HuH-7 (cell line): ENCODE results near the gene LSM14B.

ENCODE experiments used
- DNase-seq: peaks from one replicate; pipeline ENCODE4 v3.0.0; 2011; ENCODE audit warnings: low spot score

LSM14B gene

DNA sequence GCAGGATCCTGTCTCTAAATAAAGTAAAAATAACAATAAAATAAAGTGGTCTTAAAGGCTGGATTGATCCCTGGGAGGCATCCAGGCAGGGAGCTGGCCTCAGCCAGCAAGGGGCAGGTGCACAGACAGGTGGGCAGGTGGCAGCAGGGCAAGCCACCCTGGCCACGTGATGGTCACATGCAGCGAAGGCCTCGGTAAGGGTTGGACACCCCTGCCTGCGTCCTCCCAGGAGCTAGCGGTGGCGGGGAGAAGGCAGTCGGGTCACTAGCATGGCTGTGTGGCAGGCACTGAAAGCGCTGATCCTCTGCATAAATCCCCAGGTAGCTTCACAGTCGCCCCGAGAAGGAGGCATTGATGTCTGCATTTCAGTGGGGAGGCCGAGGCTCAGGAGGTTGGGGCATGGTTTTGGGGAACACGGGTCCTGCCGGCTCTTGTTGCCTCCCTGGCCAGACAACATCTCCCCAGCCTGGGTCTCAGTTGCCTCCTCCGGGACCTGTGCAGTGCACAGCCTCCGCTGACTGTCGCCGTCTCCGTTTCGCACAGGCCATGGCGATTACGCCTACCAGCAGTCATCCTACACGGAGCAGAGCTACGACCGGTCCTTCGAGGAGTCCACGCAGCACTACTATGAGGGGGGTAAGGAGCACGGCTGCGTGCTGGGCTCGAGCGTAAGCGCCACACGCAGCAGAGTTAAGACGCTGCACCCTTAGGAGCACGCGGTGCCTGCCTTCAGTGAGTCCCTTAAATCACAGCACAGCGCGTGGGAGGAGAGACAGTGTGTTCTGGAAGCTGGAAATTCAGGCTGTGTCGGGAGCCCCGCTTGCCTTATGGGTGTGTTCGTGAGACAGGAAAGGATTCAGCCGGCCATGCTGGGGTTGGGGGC is 42.8 kb downstream of the LSM14B start:
- no peak for DNase-seq

DNA sequence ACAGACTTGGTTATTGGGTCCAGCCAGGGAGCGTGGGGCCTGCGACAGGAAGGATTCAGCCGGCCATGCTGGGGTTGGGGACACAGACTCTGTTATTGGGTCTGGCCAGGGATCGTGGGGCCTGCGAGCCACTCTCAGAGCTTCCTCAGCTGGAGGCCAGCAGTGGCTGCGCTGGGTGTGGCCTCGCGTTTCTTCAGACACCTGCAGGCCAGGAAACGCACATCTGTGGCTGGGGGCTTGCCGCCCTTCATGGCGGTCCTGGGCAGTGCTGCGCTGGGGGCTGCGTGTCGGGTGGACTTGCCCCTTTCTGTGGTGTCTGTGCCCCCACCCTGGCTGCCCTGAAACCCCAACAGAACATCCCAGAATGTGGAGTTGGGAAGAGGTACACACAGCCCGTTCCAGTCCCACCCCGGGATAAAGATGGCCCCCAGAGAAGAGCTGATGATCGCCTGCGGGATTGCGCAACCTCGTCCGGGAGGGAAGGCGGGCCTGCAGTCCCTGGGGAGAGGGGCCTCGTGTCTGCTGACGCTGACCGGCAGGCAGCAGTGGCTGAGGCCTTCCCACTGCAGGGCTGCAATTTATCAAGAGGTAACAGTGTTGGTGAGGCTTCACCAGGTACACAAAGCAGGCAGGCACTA is 43.6 kb downstream of the LSM14B start:
- DNase-seq, result peak; percentile 93

DNA sequence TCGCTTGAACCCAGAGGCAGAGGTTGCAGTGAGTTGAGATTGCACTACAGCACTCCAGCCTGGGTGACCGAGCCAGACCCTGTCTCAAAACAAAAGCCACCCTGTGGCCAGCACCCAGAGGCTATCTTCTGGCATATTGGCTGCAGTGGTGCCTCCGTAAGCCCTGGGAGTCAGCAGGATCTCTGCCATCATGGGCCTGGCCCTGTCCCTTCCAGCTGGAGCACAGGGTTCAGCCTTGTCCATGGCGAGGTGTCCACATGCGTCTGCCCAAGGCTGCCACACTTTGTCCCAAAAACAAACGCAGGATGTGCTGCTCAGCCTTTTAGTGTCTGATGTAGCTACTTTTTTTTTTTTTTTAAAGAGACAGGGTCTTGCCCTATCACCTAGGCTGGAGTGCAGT is 45.2 kb downstream of the LSM14B start:
- no peak for DNase-seq

DNA sequence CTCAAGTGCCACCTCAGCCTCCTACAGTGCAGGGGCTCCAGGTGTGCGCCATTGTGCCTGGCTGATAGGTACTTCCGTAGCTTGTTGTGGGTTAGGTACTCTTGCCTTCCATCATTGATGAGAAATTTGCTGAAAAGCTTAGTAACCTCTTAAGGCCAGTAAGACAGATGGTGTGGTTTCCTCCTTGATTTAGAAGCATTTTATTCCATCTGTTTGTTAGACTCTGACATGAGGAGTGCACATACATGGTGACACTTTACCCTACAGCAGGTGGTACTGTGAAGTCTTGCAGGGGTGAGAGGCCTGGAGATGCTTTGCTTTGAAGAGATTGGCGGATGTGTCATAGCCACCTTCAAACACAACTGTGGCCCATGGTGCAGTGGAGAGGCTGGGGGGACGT is 45.8 kb downstream of the LSM14B start:
- no peak for DNase-seq

- no peak for DNase-seq
Measured at GRCh38 chr20:62168890-62169435, 46.7 kb downstream of the LSM14B start.

- DNase-seq, result no peak
Measured at GRCh38 chr20:62170536-62170935, 48.3 kb downstream of the LSM14B start.

GRCh38 chr20:62171245-62171644 is 49.0 kb downstream of the LSM14B start:
- DNase-seq, result no peak

- no peak for DNase-seq
Measured at GRCh38 chr20:62172666-62173065, 50.4 kb downstream of the LSM14B start.

- DNase-seq, result no peak
Measured at GRCh38 chr20:62174021-62174804, 51.9 kb downstream of the LSM14B start.

GRCh38 chr20:62174870-62175624 is 52.8 kb downstream of the LSM14B start:
- no peak for DNase-seq

GRCh38 chr20:62175711-62176110 is 53.4 kb downstream of the LSM14B start:
- no peak for DNase-seq

DNA sequence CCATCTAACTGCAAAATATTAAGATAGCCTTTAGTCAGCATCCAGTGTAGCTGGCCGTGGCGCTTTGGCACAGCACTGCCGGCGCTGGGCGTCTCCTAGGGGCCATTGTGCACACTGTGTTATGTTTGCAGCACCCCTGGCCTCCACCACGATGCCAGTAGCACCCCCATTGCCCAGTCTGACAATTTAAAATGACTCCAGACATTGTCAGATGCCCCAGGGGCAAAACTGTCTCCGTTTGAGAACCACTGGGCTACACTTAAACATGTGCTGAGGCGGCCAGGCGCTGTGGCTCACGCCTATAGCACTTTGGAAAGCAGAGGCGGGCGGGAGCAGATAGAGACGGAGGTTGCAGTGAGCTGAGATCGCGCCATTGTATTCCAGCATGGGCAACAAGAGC is 54.6 kb downstream of the LSM14B start:
- DNase-seq, result no peak

DNA sequence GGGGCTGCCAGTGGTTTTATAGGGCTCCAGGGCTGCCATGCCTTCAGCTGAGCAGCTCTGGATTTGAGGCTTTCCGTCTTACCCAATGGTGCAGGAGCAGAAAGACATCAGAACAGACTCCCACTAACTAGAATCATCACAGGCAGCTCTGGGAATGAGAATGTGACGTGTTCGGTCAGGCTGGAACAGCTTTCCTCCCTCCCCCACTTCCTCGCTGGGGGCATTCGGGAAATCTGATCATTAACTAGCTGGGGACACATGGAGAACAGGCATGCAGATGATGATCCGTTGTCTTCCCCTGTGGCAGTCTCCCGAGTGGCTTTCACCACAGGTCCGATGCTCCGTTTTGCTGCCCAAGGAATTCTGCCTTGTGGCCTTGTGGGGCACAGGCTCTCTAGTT is 55.0 kb downstream of the LSM14B start:
- no peak for DNase-seq

DNA sequence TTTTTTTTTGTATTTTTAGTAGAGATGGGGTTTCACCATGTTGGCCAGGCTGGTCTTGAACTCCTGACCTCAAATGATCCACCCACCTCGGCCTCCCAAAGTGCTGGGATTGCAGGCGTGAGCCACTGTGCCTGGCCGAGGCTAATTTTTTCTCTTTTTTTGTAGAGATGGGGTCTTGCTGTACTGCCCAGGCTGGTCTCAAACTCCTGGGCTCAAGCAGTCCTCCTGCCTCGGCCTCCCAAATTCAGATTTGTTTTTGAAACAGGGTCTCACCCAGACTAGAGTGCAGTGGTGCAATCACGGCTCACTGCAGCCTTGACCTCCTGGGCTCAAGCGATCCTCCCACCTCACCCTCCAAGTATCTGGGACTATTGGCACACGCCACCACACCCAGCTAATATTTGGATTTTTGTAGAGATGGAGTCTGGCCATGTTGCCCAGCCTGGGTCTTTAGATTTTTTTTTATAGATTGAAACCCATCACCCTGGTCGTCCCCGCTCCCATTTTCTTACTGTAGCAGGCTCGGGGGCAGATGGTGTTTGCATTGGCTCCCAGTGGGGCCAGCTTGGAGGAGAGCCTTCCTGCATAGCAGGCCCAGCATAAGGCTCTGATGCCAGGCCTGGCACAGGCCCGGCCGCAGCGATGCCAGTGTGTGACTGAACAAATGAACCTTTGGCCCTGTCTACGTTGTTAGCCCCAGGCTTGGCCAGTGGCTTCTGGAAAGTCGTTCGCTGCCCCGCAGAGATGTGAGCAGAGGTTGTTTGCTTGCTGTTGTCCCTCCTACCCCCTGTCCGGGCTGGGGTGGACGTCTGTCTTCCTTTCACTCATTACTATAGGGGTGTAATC is 56.3 kb downstream of the LSM14B start:
- no peak for DNase-seq

- no peak for DNase-seq
Measured at GRCh38 chr20:62179162-62179504, 56.9 kb downstream of the LSM14B start.

GRCh38 chr20:62181808-62182207 is 59.5 kb downstream of the LSM14B start:
- DNase-seq, result no peak

DNA sequence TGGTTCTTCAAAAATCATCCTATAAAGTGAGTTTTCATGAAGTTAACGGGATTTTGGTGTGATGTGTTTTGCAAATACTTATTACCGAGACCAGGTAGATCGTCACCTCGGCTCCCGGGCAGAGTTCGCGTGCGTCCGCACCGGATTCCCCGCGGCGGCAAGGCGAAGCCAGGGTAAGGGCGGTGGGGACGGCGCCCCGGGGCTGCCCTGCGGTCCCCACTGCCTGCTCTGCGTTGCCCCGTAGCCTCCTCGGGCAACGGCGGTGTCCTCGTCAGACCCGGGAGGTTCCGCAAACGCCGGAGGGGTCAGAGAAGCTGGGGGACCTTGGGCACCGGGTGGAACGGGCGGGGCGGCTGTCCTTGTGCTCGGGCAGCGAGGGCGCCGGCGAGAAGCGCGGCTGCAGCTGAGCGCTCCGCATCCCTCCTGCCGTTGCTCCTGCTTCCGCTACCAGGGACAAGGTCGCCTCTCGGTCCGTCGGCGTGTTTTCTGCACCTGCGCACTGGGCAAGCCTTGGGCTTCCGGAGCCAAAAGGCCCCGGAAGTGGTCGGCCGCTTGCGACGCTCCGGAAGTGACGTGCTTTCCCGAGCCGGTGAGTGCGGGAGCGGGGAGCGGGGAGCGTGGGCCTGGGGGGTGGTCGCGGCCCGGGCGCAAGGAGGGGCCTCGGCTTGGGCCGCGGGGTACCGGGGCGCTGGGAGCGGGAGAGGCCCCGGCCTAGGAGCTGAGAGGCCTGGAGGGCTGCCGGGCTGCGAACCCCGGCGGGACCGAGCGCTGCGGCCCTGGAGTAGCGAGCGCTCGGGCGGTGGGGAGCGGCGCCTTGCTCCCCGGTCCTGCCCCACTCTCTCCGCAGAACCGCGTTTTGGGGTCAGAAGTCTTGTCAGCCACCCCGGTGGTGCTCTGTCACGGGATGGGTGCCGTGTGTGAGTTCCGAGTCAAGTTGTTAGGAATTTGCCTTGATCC is 60.5 kb downstream of the LSM14B start, which contains the start of gene MTG2:
Gene MTG2 (plus strand): TSS at position 560 of the 957 bp plus-strand sequence. CDS start 10,393 bp downstream, outside the sequence.
- DNase-seq, result peak; percentile 100

DNA sequence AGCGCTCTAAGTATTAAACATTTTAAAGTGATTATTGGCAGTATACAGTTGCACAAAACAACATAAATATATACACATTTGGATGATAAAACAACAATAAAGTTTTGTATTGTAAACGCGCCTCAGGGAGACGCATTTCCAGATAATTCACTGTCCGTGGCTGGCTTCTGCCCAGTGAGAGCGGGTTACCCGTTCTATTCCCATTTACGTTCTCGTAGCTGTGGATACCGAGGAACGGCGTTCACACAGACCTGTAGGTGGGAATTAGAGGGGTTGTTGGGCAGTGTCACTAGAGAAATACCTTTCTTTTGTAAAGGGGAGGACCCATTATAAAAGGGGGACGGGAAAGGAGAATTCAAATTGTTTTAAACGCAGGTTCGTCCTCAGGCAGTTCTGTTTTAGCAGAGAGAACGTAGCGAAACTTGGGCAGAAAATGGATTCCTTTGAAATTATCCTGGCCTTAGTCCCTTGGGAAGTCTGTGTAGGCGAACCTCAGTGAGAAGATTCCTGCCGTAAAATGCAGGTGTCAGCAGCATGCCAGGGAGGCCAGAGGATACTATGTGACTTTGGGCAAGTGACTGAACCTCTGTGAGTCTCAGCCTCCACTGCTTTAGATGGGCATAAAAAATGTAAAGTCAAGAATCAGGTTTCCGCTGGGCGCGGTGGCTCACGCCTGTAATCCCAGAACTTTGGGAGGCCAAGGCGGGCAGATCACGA is 61.3 kb downstream of the LSM14B start:
- no peak for DNase-seq
